Stimulated activated CD4-positive, alpha-beta T cell treated with anti-CD3 and anti-CD28 coated beads, TNF-alpha, amount 100 ng/mL, for 1 hour (primary cell): ENCODE data around the gene MS4A10.
"Not testable (repeated sequence)": the region's sequence is repeated elsewhere in the genome, so short reads cannot be mapped to it uniquely, and the experiment has no call there.

Experiments
- DNase-seq, 3 donors: peaks; one replicate each; pipeline ENCODE4 v3.0.0-alpha.2; 2020; ENCODE audit warnings: low read depth in 3 of 3, low spot score in 1 of 3

MS4A10 gene

GRCh38 chr11:60823745-60824306 is 38.7 kb downstream of the MS4A10 start:
- not testable (repeated sequence) for DNase-seq

DNA sequence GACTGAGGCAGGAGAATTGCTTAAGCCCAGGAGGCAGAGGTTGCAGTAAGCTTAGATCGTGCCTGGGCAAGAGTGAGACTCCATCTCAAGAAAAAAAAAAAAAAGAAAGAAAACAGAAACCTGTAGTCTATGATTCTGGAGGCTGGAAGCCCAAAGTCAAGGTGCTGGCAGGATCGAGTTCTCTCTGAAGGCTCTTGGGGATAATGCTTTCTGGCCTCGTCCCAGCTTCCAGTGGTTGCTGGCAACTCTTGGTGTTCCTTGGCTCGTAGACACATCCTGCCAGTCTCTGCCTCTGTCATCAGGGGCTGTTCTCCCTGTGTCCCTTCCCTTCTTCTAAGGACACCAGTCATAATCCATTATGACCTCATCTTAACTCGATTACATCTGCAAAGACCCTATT is 40.0 kb downstream of the MS4A10 start:
- no peak for DNase-seq

- no peak for DNase-seq
These were observed 40.7 kb downstream of the MS4A10 start for GRCh38 chr11:60825790-60826189.

- no peak for DNase-seq
These were observed 45.5 kb downstream of the MS4A10 start for GRCh38 chr11:60830478-60831142.

DNA sequence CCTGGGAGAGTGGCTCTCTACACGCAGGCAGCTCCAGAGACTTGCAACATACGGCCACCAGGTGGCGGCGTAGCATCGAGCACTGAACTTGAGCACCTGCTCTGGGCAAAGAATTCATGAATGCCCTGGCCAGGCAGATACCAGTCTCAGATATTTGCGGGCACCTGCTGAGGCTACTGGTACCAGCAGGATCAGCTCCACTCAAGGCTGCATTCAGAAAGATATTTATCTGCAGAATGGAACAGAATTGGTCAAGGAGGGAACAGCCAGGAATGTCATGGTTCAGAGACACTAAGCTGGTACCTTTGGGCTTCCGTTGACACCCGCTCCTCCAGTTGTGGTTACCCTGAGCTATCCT is 46.0 kb downstream of the MS4A10 start:
- peak; percentile 48 to 72 (median 55) for DNase-seq

GRCh38 chr11:60831501-60832079 is 46.5 kb downstream of the MS4A10 start:
- DNase-seq, result no peak

DNA sequence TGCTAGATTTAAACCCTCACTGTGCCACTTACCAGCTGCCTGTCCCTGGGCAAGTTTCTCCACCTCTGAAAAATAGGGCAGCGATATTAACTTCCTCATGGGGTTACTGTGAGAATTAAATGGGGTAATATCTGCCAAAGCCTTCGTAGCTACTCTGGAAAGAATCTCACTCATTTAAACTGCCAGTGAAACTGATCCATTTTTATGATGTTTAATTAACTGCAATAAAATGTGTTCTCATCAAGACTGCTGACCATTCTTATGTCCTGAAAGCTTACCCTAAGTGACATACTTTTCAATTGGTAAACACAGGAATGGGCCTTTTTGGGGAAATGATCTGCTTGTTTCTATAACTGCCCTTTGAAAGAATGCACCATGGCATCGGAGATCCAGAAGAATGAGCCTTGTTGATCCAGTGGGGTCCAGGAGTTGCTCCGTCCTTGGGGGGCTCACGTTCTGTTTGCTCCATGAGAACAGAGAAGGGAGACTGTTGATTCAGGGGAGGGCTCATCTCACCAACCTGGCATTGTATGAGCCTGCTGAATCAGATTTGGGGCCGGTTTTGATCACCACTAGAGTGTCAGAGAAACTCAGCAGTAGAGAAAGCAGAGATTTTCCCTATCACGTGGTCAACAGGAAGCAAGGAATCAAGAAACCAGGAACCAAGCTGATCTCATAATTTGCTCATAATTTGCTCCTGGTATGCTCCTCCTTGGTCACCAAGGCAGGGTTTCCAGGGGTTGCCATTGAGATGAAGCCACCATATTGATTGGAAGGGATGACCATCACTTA is 49.8 kb downstream of the MS4A10 start:
- no peak for DNase-seq

DNA sequence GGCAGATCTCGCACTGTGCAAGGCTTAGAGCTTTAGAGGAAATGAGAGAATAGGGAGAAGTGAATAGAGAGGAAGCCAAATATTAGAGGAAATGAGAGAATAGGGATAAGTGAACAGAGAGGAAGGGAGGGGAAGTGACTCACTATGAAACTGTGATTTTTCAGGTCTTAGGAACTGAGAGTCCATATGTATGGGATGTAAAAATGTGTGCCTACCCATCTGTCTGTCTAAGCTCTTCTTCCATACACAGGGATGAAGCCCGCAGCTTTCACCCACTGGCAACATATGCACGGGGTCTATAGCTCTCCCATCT is 50.4 kb downstream of the MS4A10 start:
- DNase-seq, result no peak

DNA sequence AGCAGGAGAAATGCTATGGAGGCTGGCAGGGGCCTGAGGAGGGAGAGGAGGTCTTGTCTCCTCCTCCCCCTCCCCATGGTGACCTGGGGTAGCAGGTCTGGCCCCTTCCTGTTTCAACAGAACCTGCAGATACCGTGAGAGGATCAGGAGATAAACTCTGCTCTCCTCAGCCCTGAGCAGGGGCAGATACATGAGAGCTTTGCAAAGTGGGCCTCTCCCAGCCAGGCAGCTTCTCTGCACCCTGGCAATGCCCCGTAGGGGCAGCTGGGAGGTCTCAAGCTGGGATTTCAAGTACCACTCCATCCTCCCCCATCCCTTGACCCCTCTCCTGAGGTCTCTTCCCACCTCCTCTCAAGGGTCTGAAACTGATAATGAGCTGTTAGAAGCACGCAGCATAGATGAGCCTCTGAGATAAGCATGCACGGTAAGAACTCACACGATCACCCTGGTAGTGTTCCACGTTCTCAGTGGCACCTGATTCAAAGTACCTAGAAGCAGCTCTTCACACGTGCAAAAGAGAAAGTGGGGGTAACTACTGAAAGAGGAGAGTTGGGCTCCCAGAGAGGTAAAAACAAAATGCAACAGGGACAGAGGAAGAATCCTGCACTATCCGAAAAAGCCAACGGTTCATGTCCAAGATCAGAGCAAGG is 51.9 kb downstream of the MS4A10 start:
- no peak for DNase-seq

- no peak for DNase-seq
These were observed 53.0 kb downstream of the MS4A10 start for GRCh38 chr11:60838132-60838531.

GRCh38 chr11:60840470-60841430 is 55.6 kb downstream of the MS4A10 start:
- no peak for DNase-seq

GRCh38 chr11:60841797-60842667 is 56.9 kb downstream of the MS4A10 start, which contains the start of gene CCDC86:
CCDC86 (plus strand) TSS chr11:60842113; CDS start chr11:60842125, 12 bp downstream.
- peak; percentile 94 to 99 (median 96) for DNase-seq

DNA sequence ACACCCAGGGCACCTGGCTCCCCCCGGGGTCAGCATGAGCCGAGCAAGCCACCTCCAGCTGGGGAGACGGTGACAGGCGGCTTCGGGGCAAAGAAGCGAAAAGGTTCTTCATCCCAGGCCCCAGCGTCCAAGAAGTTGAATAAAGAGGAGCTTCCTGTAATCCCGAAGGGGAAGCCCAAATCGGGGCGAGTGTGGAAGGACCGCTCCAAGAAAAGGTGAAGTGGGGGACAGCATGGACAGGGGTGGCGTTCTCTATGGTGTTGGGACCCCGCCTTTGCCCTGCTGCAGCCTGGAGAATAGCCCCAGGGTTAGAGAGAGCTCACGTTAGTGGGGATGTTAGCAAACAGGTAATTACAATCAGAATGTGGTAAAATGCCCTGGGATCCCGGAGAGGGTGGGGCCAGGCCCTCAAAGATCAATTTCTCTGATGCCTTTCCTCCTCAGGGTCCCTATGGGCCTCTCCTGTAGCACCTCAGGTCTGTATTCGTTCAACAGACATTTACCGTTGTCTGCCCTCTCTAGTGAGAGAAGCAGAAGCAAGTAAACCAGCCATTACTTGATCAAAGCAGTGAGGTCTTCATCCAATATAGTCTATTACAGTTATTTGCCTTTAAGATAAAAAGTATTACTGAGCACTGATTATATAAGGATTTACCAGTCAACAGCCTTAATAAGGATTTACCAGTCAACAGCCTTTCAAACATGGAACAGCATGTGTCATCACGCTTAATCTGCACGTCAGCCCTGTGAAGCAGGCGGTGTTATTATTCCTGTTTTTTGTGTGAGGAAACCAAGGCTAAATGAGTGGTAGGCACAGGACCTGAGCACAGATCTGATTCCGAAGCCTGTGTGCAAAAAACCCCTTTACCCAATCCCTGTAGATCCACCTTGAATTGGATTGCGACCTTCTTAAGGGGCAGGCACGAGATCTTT is 57.8 kb downstream of the MS4A10 start:
- DNase-seq, result no peak

GRCh38 chr11:60844045-60844869 is 59.1 kb downstream of the MS4A10 start:
- no peak for DNase-seq

GRCh38 chr11:60844870-60845221 is 59.7 kb downstream of the MS4A10 start:
- DNase-seq, result no peak

DNA sequence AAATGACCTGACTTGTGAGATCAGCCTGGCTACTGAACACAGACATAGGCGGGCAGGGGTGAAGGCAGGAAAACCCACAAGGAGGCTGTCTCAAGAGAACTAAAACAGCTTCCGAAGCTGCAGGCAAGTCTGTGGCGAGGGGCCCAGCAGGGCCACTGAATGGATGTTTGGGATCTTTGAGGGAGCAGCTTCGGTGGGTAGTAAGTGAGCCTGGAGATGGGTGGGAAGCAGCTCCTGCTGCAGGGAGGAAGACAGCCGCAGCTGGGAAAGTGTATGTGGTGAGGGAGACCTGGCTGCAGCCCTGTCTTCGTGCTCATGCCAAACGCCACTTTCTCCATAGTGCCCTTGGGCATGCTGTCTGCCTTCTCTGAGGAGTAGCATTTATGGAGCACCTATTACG is 60.2 kb downstream of the MS4A10 start:
- DNase-seq, result no peak

- DNase-seq, result no peak
These were observed 62.1 kb downstream of the MS4A10 start for GRCh38 chr11:60847281-60847680.

GRCh38 chr11:60847896-60848295 is 62.8 kb downstream of the MS4A10 start:
- DNase-seq, result no peak
